Esophagus mucosa (tissue), 1 donor: Measurements from ENCODE around the gene PIP4K2A. TPM values are rescaled to one million over a fixed set of nuclear protein-coding genes. Genes with fewer than 3 reads are reported as not detected.

Experiments
- ATAC-seq: fragments of 200-7000 bp; cut with Tn5 transposase; one replicate; pipeline ENCODE4 v1.9.1; 2020
- total RNA-seq: library from RNA; stranded (reverse); gene quantifications from one replicate; pipeline ENCODE4 v1.2.4, GENCODE V29; 2023
- donor health status: DM: yes; HTN: yes; CAD: no.

PIP4K2A gene
- total RNA-seq, 1 donor from 2014 or later, result 10.0 TPM

DNA sequence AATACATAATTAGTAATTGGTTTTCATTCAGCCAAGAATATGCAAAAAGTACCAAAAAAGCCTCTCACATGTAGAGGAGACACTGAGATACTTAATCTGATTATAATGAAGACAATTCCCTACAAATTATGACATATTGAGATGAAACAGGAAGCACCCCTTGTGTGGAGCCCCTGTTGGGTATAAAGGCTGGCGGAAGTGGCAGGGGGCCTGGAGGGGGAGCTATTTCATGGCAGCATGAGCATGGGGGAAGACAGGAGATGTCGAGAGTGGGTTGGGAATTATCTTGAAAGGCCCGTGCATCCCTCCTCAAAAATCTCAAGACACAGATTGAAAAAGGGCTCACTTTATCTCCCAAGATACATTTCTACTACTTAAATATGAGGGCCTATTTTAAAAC, 96.9 kb downstream of the PIP4K2A start:
- ATAC-seq, result no peak

DNA sequence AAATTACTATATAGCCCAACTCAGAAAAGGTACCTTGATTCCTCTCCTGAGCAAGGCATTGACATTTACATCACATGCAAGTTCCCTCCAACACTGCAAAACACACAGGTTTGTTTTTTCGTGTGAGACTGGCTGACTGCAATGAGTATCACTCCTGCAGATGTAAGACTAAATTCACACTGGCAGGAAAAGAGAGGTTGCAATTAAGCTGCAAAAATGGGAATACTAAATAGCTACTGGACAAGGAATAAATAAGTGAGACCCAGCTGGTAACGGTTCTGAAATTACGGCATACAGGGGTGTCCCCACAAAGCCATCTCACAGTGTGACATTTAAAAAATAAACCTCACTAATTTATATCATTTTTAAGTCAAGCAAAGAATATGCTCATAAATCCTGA, 97.3 kb downstream of the PIP4K2A start:
- no peak for ATAC-seq

DNA sequence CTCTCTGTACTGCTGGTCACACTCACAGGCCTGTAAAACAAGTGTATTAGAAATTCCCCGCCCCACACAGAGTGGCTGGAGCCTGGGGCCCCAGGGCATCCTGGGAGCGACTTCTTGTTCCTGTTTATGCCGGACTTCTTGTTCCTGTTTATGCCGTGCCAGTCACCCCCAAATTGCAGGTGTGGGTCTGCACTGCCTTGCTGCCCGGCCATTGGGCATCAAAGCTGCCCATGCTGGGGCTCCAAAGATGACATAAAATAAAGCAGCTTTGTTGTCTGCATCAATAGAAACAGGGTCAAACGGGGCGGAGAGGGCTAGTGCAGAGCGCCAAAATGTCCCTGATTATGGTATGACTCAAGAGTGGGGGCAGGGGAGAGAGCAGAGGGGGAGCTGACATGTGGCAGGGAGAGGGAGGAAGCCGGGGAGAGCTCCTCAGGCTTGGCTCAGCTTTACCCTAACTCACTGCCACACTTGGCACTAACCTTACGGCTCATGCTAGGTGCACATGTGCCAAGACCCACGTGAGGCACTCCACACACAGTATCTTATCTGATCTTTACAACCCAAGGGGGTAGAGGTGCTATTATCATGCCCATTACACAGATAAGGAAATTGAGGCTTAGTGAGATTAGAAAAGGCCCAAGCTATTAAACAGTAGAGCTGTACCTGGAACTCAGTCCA, 98.4 kb downstream of the PIP4K2A start:
- ATAC-seq, result peak; percentile 59

DNA sequence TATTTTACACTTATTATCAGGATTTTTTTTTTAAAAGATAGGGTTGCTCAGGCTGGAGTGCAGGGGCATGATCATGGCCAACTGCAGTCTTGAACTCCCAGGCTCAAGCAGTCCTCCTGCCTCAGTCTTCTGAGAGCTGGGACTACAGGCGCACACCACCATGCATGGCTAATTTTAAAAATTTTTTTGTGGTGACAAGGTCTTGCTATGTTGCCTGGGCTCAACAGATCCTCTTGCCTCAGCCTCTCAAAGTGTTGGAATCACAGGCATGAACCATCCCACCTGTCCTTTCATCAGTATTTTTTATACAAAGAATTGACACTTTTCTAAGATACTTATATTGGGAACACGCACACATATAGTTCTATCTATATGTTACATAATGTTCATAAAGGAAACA, 99.3 kb downstream of the PIP4K2A start:
- ATAC-seq, result no peak

DNA sequence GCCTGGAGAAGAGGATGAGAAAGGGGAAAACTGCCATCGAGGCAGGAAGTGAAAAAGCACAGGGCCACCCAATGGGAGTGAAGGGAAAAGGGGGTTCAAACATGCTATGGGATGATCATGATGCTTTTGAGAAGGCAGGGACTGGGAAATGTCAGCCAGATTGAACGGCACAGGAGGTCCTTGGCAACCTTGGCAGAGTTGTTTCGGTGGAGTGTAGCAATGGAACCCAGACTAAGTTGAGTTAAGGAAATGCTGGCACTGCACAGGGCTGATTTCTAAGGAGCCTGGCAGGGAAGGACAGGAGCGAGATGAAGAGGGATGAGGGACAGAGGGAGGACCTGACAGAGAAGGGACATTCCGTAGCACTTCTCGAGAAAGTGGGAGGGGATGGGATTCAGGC, 101.4 kb downstream of the PIP4K2A start:
- no peak for ATAC-seq

DNA sequence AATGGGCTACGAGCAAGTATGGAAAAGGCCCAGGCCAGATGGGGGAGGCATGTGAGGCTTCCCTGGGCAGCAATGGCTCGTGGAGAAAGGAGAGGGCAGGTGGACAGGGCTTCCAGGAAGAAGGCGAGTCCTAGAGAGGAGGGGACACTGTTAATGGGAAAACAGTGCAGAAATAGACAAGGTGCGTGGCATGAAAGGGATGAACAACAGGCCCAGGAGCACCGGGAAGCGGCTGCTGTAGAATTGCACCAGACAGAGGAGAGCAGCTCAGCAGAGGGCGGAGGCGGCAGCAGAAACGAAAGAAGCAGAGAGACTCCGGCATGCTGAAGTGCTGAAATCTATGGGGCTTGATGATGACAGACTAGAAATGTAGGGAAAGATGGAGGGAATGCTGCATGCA, 102.1 kb downstream of the PIP4K2A start:
- ATAC-seq, result no peak

DNA sequence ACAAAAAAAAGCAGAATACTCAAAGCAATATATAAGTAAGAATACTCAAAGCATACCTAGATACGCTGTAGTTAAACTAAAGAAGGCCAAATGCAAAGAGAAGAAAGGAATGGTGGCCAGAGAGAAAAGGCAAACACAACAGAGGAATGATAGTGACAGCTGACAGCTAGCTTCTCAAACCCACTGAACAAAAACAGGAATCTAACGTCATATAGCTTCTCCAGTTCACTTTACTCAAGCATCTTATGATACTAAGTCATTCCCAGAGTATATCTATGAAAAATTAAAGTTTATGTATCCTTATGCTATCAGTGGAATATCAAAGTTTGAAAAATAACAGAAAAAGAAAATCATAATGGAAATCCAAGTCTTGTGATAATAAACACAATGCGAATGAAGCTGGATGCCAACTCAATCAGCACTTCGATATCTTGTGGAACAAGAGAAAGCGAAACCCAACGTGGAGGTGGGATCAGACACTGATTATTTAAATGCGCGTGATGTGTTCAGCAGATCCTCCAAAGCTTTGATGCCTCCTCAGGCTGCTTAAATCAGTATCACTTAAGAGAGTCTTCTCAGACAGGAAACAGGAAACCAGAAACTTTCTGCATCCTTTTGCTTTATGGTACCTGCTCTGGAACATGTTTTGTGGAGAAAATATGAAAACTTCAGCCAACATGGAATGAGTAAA, 102.8 kb downstream of the PIP4K2A start:
- ATAC-seq, result peak; percentile 16

DNA sequence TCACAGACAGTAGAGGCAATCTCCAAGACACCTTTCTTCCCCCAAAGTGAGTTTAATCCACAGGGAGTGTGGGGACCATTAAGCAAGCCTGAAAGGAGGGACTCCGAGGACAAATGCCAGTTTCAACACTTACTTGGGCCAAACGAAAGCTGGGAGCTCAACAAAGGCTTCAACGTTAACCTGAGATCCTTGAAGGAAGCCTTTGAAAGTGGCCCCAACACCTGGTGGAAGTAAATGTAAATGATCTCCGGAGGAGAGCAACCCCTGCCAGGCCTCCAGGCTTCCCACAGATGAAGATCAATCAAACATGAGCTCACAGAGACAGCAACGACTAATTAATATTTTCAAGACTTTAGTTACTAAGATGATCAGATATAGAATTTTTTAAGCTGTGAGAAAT, 103.8 kb downstream of the PIP4K2A start:
- ATAC-seq, result no peak

DNA sequence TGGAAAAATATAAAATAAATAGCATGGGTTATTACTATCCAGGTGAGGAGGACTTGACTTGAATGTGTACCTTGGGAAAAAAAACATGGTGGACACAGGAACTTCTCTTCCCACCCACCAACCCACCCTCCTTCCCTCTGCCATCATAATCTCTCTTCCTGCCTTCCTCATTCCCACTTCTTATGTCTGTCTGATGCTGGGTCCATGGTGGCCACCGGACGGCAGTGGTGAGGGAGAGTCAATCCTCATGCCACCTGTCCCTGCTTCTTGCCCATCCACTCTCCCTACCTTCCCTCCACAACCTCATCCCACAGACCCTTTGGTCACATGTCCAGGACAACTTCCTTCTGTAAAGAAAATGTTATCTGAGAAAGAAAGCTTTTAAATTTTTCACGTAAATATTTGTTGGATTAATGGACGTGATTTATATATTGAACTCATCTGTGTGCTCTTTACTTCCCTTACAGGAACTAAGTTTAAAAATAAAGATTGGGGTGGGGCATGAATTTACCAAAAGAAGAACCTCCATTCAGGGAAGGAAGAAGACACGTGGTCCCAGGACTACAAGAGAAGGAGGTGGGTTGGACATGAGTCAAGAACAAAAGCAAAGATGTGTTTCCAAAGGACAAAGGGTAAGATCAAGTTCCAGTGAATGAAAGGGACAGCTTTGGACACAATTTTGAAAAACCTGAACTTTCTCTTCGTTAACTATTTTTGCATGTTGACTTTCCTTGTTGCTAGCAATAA, 104.5 kb downstream of the PIP4K2A start:
- no peak for ATAC-seq

DNA sequence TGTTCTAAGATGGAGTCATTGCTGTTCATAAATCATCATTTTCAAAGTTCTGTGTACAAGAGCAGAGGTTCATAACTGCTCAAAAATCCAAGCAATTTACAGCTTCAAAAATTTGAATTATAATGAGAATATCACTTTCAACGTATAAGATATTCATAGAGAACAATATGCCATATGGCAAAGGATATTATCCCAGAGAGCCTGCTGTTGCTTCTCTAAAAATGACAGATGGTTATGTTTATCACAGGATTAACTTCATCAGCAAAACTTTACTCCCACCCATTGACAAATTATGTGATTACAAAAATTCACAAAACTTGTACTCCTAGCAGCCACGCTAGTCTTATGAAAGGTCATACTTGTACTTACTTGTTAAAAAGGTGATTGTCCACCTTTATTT, 105.1 kb downstream of the PIP4K2A start:
- no peak for ATAC-seq

DNA sequence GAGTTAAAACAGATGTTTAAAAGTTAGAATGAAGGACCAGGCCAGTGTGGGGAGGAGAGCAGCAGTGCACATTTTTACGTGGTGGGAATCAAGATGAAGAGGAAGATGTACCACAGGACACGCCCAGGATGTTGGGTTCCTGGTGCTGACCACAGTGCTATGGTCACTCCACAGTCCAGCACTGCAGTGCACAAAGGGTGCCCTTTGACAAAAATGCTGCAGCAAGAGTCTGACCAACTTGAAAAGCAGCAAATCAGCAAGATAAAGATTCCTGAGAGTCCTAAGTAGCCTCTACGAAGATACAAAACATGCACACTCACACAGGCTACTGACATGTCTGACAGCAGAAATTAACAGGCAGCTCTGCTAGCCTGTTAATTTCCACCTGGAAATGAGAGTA, 107.1 kb downstream of the PIP4K2A start:
- ATAC-seq, result no peak

DNA sequence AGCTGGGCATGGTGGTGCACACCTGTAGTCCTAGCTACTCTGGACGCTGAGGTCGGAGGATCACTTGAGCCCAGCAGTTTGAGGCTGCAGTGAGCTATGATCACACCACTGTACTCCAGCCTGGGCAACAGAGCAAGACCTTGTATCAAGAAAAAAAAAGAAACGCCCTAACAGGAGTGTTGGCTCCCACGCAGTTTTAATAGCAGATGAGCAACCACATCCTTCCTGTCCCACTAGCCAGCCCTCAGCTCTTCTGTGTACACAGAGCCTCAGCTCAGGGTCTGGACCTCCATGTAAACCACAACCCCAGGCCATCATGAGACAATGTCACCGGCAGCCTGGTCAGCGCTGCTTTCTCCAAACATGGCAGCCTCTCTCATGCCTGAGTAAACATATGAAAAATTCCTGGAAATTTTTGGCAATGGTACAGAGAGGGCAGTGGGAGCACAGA, 108.2 kb downstream of the PIP4K2A start:
- peak; percentile 65 for ATAC-seq

DNA sequence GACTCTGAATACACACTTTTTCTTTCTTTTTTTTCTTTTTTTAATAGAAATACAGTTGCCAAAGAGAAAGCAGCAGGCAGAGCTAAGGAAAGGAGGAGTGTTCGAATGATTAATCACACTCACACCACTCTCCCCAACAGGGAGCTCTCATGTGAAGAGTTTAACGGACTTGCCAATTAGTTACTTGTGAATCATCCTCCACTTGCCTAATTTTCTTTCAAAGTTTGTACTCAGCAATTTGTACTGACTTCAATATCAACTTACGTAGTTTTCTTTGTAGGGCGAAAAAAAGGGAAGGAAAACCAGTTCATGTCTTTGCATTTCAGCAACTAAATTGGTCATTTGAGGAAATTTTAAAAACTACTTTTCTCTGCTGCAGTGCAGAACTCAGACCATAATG, 109.2 kb downstream of the PIP4K2A start:
- peak; percentile 83 for ATAC-seq

DNA sequence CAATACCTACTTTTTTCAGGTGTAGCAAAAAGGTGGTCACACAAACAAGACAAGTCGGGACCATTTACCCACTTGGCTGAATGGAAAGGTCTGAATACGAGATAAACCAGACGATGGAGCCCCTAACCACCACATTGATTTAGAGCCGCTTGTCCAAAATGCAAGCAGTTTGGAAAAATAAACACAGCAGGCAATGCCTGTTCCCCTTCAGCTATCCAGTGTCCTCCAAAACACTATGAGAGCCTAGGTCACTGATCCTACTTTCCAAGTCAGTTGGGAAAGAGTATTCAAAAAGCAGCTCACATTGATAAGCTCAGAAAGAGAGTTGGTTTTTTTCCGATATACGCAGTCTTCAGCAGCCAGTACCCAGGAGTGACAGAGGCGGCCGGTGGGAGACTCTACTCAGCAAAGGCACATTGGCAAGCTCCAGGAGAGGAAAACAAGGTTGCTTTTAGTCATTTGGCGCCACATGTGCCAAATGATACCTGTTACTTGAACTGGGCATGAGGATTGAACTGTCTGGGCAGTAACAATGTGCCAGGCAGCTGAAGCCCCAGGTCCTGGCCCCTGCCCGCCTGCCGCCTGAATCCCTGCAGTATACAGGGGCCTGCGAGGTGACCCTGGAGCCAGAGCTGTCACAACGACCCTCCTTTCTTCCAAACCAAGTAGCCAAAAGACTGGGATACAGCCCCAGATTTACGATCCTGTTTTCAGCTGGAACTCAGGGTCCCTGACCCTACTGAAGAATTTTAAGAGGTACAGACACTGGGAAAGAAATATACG, 109.8 kb downstream of the PIP4K2A start:
- ATAC-seq, result no peak

DNA sequence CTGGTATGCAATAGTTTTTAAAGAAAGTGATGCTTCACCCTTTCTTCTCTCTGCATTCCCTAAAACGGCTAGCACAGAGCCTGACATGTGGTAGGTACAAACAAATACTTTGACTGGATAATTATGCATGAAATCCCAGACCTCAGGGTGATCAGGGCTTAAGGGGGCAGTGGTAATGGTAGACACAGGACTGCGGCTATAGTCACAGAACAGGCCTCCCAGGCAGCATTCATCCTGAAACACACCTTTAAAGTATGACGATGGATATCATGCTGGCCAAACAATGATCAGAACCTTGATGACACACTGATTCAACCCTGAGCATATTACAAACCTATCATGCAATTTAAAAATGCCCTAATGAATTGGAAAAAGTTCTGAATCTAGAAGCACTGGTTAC, 110.8 kb downstream of the PIP4K2A start:
- ATAC-seq, result no peak

DNA sequence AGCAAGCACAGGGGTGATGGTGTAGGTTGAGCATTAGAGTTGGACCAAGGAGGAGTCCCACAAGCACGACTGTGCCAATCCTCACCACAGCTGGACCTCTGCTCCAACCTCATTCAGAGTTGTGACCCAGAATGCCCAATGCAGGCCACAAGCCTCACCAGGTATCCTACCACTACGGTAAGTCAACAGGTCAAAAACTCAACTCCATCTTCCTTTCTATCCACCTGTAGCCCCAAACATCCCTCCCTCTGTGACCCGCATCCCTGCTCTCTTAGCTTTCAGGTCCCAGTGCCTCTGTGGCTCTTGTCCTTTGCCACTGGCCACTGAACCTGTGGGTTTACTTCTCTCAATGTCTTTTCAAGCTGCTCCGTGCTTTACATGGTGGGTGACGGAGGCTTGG, 112.8 kb downstream of the PIP4K2A start:
- no peak for ATAC-seq

DNA sequence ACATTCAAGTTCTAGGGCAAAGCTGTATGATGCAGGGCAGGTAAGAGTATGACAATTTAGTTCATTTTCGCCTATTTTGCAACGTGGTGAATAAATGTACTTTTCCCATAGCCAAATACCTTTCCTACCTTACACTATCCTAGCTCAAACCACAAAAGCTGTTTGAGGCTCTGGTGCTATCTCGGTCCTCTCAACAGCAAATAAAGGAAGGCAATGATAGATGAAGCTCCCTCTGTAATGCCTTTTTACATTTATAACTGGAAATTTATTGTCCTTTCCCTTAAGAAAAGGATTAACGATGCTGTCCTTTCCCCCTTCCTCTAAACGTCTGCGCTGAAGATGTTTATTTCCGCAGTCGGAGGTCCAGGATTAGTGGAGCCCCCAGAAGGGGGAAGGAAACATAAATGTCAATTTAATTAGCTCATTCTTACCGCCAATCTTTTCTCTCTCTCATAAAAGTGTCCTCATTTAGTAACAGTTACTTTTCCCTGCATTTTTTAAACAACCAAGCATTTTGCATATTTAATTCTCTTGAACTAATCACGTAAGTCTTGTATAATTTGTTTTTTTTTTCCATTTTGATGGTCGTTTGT, 114.6 kb downstream of the PIP4K2A start:
- ATAC-seq, result no peak

DNA sequence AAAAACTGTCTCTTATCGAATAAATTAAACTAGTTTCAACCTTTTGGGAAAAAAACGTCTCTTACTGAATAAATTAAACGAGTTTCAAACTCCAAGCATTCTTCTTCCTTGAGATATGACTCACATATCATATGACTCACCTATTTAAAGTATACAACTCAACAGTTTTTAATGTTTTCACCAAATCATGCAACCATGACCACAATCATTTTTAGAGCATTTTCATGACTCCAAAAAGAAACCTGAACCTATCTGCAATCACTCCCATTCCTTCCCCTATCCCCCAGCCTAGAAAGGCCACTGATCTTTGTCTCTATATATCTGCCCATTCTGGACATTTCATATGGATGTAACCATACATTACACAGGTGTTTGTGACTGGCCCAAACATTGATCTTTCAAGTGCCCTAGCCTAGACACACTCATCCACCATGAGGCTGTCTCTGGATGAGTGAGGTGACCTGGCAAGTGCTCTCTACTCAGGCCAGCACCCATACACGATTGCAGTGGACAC, 115.3 kb downstream of the PIP4K2A start:
- ATAC-seq, result peak; percentile 35

DNA sequence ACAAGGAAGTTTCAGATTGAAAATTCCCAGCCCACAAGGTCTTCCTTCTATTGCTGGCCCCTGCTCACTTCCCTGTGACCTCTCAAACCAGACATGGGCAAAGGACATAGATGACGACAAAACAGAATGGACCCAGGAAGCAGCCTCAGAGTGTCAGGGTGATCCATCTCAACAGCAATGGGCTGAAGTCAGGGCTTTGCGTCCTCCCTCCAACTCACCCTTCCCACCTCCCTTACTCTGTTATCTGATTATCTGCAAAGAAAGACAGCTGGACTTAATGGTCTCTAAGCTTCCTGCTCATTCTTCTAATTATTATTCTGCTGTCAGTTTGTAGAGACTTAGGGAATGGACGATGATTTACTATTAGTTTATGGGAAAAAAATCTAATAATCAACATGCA, 115.9 kb downstream of the PIP4K2A start:
- ATAC-seq, result no peak

DNA sequence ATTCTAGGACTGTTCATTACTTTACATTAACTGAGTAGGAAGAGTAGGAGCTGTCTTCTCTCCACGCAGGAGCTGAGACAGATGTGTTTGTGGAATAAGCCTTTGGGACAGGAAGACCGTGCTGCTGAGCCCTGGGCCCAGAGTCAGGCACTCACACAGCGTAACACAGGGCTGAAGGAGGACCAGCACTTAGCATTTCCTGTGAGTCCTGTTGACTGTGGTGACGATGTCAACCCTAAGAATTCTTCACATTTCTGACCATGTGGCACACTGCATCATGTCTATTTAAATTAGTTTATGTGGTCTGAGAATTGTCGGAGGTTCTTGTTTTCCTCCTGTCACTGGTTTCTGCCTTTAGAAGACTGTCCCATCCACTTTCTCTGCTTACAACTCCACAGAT, 117.2 kb downstream of the PIP4K2A start:
- peak; percentile 21 for ATAC-seq

DNA sequence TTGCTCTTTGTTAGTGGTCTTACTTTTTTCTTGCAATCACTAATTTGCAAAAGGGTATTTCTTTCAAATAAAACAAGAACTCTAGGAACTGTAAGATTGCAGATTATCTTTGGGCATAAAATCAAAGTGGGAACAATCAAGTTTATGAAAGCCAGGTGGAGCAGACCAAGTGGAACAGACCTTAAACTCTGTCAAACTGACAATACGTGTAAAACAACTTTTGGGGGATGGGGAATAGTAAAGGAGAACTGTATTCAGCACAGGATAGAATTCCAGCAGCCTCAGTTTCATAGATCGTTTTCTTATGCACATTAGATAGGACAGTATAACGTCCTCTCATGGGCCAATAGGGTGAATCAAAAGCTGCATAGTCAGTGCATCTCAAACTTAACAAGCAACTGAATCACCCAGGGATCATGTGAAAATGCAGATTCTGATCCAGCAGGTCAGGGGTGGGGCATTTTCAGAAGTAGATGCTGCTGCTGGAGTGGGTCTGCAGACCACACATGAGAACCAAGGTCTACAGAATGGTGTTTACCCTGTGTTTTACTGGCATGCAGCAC, 120.7 kb downstream of the PIP4K2A start:
- no peak for ATAC-seq

DNA sequence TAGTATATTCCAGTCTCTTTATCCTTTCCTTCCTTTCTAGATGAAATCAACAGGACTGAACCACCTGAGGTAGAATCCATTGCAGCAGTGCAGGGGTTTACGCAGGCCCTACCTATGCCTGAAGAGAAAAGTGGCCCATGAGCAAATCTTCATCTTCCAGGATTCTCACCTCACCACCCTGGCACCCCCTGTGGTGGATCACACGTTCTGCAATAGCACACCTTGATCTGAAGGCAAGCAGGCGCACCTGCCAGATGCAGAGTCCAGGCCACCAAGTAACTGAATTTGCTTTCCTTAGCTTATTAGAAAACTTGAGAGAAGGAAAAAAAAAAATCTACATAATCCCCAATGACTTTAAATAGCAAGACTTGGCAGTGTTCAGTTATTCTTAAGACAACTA, 121.4 kb downstream of the PIP4K2A start:
- no peak for ATAC-seq
